ENCODE results near the gene INTS11. TPM values are rescaled to one million over a fixed set of nuclear protein-coding genes. Genes with fewer than 3 reads are reported as not detected.

INTS11 gene
- polyA plus RNA-seq, 3 donors = 46.2 to 154 (median 49.6) TPM

DNA sequence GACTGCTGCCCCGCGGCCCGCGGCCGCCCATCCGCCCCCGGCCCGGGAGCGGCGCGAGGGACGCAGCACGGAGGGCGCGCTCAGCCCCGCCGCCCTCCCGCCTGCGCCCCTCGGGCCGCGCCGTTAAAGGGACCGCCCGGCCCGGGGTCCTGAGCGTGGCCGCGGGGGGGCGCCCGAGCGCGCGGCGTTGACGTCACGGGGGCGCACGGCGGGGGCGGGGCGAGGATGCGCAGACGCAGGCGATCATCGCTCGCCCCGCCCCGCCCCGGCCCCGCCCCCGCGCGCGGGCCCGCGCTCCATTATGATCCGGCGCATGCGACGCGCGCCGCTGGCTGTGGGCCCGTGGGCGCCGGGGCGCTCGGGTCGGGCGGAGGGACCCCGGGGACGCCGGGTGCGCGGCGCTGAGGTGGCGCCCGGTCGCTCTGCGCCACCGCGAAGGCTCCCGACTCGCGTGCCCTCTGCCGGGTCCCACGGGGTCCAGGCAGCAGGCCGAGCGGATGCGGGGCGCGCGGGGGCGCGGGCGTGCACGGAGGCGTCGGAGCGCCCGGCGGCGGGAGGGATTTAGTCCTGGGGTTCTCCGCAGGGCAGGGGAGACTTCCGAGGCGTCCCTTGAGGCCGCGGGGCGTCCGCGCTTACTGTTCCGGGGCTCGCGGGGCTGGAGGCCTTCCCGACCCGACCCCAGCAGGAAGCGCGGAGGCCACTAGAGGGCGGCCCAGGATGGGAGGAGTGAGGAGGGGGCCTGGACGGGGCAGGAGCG, 25.0 kb upstream of the INTS11 start, which contains the start of gene DVL1:
Gene DVL1 (minus strand): TSS at position 163 of the 757 bp plus-strand sequence. CDS start 353 bp downstream, outside the sequence.
- H3K4me1 ChIP-seq (ENCODE audit: control insufficient read depth in 1 of 2, insufficient read depth in 2 of 2, low read length in 2 of 2) = peaks cover 11 to 17% of the 10 kb centered on the region in 2 donors

More for the DNA sequence above, 25.0 kb upstream of the INTS11 start, which contains the start of gene DVL1:
- peak within 1 kb of the TSS in 4 of 7 donors; percentile 35 to 89 (median 76) for H3K27ac Mint-ChIP-seq
- Histone ChIP-seq H2AFZ (ENCODE audit: insufficient read depth, low read depth, low read length, poor library complexity, severe bottlenecking) (peak within 1 kb of the TSS; percentile 90), H3K9me3 (replicated peaks in 1 of 2; ENCODE audit: control insufficient read depth in 1 of 2, insufficient read depth in 1 of 2, low read length in 2 of 2) (no peaks in the 10 kb centered on the region), H3K27ac (ENCODE audit: low read depth in 1 of 2, low read length in 2 of 2) (peak within 1 kb of the TSS in 1 of 2 donors; percentile 62), H4K20me1 (ENCODE audit: insufficient read depth, low read length) (peaks cover 30% of the 10 kb centered on the region), H3K79me2 (ENCODE audit: insufficient read depth, low read length) (peaks cover 28% of the 10 kb centered on the region), H3K4me3 (replicated peaks in 1 of 3; ENCODE audit: low read depth in 2 of 3, low read length in 3 of 3) (peak within 1 kb of the TSS; percentile 44 to 76 (median 64)), H3K36me3 (replicated peaks in 1 of 2; ENCODE audit: control insufficient read depth in 1 of 2, insufficient read depth in 2 of 2, low read length in 2 of 2) (no peaks in the 10 kb centered on the region), H3K9ac (ENCODE audit: insufficient read depth, low read length, poor library complexity, severe bottlenecking) (peak within 1 kb of the TSS; percentile 77), H3K4me2 (replicated peaks; ENCODE audit: extremely low read depth, low read length, poor library complexity, severe bottlenecking) (peak within 1 kb of the TSS; percentile 91), H3K27me3 (ENCODE audit: control insufficient read depth in 2 of 2, insufficient read depth in 2 of 2, low read length in 2 of 2) (peaks cover 11 to 30% of the 10 kb centered on the region in 2 donors)
- H3K27me3 Mint-ChIP-seq (ENCODE audit: low read depth in 3 of 3) = peaks cover 29 to 43% (median 33%) of the 10 kb centered on the region in 3 donors
- TF ChIP-seq, protein P1, sequence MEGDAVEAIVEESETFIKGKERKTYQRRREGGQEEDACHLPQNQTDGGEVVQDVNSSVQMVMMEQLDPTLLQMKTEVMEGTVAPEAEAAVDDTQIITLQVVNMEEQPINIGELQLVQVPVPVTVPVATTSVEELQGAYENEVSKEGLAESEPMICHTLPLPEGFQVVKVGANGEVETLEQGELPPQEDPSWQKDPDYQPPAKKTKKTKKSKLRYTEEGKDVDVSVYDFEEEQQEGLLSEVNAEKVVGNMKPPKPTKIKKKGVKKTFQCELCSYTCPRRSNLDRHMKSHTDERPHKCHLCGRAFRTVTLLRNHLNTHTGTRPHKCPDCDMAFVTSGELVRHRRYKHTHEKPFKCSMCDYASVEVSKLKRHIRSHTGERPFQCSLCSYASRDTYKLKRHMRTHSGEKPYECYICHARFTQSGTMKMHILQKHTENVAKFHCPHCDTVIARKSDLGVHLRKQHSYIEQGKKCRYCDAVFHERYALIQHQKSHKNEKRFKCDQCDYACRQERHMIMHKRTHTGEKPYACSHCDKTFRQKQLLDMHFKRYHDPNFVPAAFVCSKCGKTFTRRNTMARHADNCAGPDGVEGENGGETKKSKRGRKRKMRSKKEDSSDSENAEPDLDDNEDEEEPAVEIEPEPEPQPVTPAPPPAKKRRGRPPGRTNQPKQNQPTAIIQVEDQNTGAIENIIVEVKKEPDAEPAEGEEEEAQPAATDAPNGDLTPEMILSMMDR (IDR thresholded peaks at IDR 0.05) = peak; percentile 46
- peak; percentile 42 to 69 (median 52) for DNase-seq
- intact Hi-C loops (cut with micrococcal nuclease) = no loop called here
- peaks cover 17% of the 10 kb centered on the region for H3K4me1 Mint-ChIP-seq
- peaks cover 0 to 10% (median 4%) of the 10 kb centered on the region in 7 donors for H3K9me3 Mint-ChIP-seq
- H3K4me3 Mint-ChIP-seq = peak within 1 kb of the TSS; percentile 81 to 85
- under 1% methylated on average over 102 of the region's 122 CpGs for WGBS (ENCODE audit: insufficient coverage)
- peaks cover 0 to 6% of the 10 kb centered on the region in 2 donors for H3K36me3 Mint-ChIP-seq
